Gastrocnemius medialis (tissue), 4 donors: Measurements from ENCODE around the gene FAXDC2.

ENCODE experiments used
- POLR2A ChIP-seq, 2 donors: fragments of 450-650 bp; IDR thresholded peaks; one replicate each; pipeline ENCODE4 v1.6.1; 2017; ENCODE audit warnings: antibody characterized with exemption in 2 of 2, mild to moderate bottlenecking in 2 of 2, moderate library complexity in 2 of 2
- TF ChIP-seq, protein P1 (sequence below), 5 experiments: fragments of 450-650 bp in 3 of 5; fragments of 200-600 bp in 2 of 5; sonication (generic) in 2 of 5; IDR thresholded peaks in 4 of 5; conservative IDR thresholded peaks in 1 of 5; 1 replicate in 4 of 5; 2 replicates in 1 of 5; pipeline ENCODE4 v1.5.1; 2016 to 2019; ENCODE audit warnings: antibody characterized with exemption in 5 of 5, mild to moderate bottlenecking in 3 of 5, moderate library complexity in 3 of 5

DNA sequence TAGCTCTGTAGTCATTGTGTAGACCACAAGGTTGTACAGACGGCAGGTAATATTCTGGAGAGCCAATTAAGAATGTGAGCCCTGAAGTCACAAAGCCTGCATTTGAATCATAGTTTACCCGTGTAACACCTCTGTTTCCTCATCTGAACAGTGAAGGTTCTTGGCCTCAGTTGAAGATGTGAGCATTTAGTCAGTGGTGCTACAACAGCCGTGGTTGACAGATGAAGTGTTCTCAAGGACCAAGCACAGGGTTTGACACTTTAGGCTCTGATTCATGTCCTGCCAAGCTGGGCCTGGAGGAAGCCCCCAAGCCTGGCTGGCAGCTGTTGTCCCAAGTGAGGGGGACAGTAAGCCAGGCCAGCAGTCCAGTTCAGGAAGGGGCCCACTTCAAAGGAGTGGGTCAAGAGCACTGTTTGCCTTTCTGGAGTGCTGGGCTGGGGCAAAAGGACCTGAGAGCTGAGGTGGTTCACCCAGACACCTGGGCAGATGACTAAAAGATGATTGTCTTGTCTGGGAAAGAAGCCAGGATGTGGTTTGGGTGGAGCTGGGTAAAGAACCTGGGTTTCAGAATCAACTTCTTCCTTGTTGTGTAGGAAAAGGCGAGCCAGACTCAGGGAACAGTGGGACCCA is 20.7 kb downstream of the FAXDC2 start:
- TF ChIP-seq, protein P1, sequence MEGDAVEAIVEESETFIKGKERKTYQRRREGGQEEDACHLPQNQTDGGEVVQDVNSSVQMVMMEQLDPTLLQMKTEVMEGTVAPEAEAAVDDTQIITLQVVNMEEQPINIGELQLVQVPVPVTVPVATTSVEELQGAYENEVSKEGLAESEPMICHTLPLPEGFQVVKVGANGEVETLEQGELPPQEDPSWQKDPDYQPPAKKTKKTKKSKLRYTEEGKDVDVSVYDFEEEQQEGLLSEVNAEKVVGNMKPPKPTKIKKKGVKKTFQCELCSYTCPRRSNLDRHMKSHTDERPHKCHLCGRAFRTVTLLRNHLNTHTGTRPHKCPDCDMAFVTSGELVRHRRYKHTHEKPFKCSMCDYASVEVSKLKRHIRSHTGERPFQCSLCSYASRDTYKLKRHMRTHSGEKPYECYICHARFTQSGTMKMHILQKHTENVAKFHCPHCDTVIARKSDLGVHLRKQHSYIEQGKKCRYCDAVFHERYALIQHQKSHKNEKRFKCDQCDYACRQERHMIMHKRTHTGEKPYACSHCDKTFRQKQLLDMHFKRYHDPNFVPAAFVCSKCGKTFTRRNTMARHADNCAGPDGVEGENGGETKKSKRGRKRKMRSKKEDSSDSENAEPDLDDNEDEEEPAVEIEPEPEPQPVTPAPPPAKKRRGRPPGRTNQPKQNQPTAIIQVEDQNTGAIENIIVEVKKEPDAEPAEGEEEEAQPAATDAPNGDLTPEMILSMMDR (IDR thresholded peaks at IDR 0.05 in 4 of 5, conservative IDR thresholded peaks at IDR 0.05 in 1 of 5), result no peak
- TF ChIP-seq POLR2A (IDR thresholded peaks at IDR 0.05), result no peak
